CD4-positive, alpha-beta T cell treated with Interleukin-6 for 4 hours (primary cell): ENCODE results near the gene ADAM30.

ENCODE experiments used
- DNase-seq: peaks from one replicate; pipeline ENCODE4 v3.0.0-alpha.2; 2020; ENCODE audit warnings: mixed read lengths

Gene ADAM30

DNA sequence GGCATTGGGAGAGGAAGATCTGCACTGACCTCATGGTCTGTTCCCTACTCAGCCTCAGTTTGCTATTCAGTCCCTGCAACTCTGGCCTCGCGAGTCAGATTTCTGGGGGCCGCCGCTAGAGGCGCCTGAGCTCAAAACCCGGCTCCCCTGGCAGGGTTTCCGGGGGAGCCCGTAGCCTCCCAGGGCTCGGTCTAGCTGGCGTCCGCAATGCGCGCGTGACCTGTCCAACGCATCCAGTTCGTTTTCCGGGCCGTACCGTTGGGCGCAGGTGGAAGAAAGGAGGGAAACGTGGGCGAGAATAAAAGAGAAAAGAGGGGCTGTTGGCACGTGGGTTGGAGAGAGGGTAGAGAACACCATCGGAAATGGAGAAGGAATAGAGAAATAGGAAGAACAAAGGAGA, at the start of gene ADAM30:
ADAM30 (minus strand) TSS at position 213 of the 400 bp plus-strand sequence; CDS start at position 34, 179 bp downstream.
- no peak for DNase-seq

DNA sequence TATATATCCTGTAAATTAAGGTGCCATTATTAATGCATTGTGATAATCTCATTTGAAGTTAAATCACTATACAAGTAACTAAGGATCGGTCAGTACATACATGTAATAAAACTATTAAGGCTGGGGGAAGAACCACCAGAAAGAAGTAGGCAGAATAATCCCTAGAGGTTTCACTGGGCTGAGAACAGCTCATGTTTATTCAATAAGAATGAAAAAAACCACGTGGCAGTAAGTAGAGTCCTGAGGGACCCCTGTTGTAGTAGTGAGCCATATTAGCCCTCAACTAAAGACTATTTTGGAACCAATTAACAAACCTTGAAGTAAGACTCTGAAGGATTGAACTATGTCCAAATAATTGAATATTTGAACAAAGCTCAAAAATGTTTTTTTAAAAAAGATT, 46.9 kb upstream of the ADAM30 start:
- no peak for DNase-seq

GRCh38 chr1:119941392-119941791, 45.1 kb upstream of the ADAM30 start:
- DNase-seq: no peak

DNA sequence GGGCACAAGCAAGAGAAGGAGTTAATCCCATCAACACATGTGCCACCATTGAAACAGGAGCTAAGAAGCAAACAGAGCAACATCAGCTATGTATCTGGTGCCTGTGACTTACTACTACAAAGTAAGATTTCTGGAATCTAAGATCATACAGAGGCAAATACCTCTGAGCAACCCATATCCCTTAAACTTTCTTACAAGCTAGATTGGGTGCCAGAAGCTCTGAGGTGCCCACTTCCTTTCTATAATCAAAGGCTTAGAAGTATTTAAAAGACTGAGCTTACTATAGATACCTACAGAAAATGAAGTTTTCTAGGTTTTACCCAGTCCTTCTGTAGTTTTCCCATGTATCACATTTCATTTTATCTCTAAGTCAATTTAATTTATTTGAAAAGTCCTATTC, 44.4 kb upstream of the ADAM30 start:
- DNase-seq: no peak

DNA sequence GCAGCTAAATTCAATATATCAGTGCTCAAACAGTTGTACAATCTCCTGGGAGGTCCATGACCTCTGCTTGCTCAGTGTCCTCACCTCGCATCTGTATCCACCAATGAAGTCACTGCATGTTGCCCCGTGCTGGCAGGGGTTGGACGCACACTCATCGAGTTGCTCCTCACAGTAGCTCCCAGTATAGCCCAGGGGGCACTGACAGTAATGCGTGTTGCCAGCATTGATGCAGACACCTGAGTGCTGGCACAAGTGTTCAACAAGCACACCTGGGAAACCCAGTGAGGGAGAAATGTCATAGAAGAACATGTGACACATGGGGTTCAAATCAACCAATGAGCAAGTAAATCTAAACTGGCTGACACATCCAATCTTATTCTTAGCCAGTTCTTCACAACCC, 40.9 kb upstream of the ADAM30 start:
- no peak for DNase-seq

DNA sequence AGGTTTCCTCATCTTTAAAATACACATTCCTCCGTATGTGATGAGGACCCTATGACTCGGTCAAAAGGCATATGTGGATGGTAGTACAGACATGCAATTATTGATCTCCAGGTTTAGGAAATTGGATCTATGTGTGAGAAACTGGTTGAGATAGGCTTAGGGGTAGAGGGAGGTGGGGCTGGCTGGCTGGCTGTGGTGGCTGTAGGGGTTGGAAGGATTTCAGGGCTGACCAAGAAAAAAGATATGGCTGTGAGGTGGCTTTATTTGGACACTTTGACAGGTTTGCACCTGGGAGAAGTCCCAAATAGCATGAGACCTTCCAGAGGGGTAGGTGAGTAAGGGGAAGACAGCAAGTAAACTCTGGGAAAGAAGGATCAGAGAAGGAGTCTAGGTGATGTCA, 39.6 kb upstream of the ADAM30 start:
- DNase-seq: no peak

DNA sequence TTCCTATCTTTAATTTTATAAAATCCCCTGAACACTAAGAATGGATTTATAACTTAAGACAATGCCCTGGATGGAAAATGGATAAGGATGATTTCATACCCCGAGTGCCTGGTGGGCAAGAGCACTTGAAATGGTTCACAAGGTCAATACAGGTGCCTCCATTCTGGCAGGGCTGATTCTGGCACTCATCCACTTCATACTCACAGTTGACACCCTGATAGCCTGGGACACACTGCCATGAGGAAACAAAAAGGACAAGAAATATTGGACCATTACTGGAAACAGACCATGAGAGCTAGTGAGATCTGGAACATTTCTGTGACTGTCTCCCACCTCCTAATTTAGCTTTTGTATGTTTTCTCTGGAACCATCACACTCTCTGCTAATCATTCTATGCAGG, 39.1 kb upstream of the ADAM30 start:
- DNase-seq: no peak

DNA sequence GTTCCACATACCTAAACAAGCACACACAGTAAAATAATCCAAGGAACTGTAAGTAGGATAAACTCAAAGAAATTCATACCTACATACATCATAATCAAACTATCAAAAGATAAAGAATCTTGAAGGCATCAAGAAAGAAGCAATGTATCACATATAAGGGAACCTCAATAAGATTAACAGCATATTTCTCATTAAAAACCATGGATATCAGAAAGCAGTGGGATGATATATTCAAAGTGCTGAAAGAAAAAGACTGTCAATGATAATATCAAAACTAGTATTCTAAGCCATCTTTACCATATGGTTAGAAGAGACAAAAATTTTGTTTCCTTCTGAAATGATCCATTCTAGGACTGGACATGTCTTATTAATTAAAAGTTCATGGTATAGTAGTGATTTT, 37.1 kb upstream of the ADAM30 start:
- no peak for DNase-seq

DNA sequence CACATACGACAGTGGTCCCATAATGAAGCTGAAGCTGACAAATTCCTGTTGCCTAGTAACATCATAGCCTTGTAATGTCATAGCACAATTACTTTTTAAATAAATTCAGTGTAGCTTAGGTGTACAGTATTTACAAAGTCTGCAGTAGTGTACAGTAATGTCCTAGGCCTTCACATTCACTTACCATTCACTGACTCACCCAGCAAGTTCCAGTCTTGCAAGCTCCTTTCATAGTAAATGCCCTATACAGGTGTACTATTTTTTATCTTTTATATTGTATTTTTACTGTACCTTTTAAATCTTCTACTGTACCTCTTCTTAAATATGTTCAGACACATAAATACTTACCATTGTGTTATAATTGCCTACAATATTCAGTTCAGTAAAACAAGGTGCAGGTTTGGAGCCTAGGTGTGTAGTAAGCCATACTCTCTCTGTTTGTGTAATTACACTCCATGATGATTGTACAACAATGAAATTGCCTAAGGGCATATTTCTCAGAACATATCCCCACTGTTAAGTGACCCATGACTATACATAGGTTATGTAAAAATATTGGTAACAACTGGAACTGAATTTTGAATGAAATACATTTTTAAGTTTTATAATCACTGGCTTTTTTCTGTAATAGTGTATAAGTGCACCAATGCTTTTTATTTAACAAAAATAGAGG, 33.5 kb upstream of the ADAM30 start:
- no peak for DNase-seq

DNA sequence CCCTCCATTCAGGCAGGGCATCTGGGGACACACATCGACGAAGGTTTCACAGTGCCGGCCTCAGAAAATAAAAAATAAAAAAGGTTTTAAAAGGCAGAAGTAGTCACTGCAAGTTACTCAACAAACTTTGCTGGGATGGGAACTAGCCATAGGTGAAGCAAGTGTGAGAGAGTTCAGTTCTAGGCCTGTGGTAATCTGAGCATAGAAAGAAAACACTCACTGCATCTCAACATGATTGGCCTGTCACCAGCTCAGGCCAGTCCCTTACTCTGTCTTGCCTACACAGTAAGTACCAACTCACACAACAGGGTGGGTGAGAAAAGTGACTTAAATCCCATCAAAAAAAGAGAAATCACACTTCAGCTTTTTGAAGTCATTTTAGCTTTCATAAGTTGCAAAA, 30.2 kb upstream of the ADAM30 start:
- DNase-seq: no peak

GRCh38 chr1:119924948-119925898, 28.9 kb upstream of the ADAM30 start:
- DNase-seq: no peak

DNA sequence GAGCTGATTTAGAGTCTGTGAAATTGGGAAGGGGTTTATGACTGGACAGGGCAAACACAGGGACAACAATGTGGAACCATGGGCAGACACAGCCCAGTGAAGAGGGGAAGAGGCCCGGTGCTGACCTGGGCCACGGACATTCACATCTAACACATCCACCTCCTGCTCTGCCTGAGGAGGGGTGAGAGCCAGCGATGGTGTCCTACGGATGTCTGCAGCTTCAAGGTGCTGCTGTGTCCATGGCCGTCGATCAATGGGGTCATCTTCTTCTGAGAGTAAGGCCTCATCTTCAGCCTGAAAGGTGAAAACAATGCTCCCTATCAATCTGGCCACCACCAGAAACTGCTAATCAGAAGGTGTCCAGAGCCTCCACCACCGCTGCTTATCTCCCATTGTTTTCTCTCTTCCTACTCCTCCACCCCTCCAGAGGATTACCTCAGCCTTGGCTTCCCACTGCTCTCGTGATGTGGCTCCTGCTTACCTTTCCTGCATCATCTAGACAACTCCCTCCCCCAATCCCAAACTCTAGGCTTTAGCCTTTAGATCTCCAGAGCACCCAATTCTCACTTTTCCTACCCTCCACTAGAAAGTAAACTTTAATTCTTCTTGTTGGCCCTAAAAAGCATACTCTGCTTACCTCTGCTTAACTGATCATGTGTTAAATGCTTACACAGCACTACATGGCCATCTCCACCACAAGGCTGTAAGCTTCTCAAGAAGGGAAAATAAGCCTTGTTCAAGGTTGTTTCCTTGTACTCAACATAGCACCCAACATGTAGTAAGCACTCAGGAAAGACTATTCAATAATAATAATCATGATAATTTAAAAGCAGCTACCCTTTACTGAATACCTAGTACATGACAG, 24.0 kb upstream of the ADAM30 start:
- DNase-seq: no peak

DNA sequence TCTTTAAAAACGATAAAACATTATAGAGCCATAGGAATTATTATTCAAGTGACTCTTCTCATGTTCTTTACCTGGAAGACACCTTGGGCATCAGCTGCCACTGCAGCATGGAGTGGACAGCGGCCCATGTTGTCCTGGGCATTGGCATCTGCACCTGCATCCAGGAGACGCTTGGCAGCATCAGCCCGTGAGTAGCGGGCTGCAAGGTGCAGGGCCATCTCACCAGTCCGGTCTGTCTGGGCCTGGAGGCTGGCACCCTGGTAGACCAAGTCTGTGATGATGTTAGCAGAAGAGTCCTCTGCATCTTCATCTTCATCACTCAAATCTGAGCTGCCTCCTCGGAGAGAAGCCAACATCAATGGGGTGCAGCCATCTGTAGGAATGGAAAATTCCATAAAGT, 22.9 kb upstream of the ADAM30 start:
- DNase-seq: no peak

- no peak for DNase-seq
These were observed 22.0 kb upstream of the ADAM30 start for GRCh38 chr1:119918301-119918700.

DNA sequence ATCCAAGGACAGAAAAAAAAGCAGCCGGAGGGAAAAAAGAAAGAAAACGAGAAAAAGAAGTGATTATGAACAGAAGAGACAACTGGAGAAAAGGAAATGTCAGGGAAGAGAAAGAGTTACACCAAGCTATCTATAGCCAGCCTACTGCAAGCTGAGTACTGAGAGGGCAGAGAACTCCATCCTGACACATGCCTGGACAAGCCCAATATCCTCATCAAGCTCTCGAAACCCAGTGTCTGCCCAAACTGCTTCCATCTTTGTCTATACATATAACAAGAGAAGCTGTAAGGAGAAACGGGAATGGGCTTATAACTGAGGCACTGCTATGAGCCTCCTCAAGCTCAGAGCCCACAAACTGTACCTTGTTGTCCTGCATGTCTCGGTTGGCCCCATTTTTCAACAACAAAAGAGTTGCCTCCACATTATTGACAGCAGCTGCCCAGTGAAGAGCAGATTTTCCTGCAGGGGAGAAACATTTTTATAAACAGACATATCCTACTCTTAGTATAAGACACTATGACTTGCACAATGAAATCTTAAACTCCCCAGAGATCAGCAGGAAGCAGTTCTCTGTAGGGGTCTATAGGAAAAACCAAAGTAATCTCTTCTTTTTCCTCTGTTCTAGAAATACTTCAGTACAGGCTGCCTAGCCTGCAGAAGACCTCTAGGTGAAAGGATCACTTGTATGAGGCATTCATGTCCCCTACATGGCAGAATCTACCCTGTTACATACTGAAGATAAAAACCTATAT, 21.2 kb upstream of the ADAM30 start:
- no peak for DNase-seq

DNA sequence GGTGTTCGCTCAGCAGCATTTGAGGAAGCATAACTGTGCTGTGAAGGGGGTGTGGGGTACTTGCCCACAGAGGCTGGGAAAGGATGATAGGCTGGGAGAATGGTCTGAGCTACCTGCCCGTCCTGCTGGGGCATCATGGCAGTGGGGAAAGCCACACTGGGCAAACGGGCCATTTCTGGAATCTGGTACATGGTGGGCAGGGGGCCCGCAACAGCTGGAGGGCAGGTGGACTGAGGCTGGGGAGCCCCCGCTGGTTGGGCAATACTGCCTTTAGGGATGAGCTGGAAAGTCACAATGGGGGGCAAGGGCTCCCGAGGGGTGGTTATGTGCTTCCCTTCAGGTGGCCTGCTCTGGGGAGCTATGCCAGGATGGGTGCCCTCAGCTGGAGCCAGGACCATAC, 19.2 kb upstream of the ADAM30 start:
- DNase-seq: no peak

GRCh38 chr1:119914071-119914470, 17.8 kb upstream of the ADAM30 start:
- DNase-seq: no peak

DNA sequence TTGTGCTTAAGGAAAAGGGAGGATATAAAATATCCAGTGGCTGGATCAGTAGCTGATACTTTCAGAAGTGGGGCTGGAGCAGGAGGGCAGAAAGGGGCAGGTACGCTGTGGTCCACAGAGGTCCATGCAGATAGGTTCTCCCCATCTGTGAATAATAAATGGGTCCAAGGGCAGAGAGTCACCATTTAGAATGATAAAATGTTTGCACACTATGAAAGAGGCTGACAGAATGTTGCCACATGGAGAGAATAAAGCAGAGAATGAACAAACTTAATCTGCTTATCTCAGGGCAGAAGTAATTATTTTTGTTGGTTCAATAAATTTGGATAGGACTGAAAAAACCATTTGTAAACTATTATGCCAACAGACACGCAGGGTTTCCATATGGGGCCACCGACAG, 16.6 kb upstream of the ADAM30 start:
- no peak for DNase-seq

GRCh38 chr1:119911775-119912174, 15.5 kb upstream of the ADAM30 start:
- DNase-seq: no peak

DNA sequence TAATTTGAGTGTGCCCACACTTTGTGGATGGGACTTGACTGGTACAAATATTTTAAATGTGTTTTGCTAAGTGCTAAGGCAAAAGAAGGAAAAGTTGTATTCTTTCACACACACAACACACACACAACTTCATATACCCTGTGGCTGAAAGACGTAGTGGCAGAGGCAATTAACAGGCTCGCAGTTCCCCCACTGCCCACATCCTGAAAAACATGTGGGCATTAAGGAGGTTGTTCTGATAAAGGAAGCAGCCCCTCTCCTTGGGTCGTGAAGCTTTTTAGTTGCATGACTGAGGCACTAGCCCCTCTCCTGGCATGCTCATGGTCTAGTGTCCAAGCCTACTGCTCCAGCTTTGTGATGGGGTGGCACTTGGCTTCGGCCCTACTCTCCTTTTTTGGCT, 14.3 kb upstream of the ADAM30 start:
- no peak for DNase-seq

DNA sequence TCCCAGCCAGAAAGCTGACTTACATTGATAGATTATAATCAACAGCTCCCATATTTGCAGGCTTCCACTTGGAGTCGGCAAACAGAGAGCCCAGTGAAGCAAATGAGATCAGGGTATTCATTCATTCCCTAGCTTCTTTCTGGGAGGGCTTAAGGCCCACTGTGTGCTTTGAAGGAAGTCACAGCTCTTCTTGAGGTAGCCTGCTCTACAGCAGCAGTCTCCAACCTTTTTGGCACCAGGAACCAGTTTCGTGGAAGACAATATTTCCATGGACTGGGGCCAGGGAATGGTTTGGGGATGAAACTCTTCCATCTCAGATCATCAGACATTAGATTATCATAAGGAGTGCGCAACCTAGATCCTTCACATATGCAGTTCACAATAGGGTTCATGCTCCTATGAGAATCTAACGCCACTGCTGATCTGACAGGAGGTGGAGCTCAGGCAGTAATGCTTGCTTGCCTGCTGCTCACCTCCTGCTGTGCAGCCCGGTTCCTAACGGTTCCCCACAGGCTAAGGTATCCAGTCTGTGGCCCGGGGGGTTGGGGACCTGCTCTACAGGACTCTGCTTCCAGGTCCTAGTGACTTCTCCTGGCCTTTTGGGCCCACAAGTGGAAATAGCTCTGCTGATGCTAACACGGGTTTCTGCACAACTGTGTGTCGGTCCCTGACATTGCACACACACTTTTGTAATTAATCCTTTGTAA, 13.7 kb upstream of the ADAM30 start:
- no peak for DNase-seq

- no peak for DNase-seq
These were observed 12.3 kb upstream of the ADAM30 start for GRCh38 chr1:119908661-119909060.
